ENCODE measurements around the gene RBM4. TPM values are rescaled to one million over a fixed set of nuclear protein-coding genes. Genes with fewer than 3 reads are reported as not detected.

Gene RBM4
- total and polyA plus RNA-seq, 9 of the 15 experiments (the other 6 are each of a cell fraction or from before 2014, with no cell fraction given): 81.6 to 233 (median 122) TPM

- intact Hi-C loops (cut with micrococcal nuclease): no loop called here
- in situ Hi-C loops (cut with MboI): loop anchor here (5.0 kb wide), 2 partner anchors 140 to 290 kb away; no protein-coding TSS in a partner anchor
- 91% methylated on average over 17 of the region's 18 CpGs for WGBS (ENCODE audit: insufficient coverage, low coverage, missing lambda C conversion rate)
Observed at GRCh38 chr11:66692446-66692845, 53.9 kb downstream of the RBM4 start.

GRCh38 chr11:66692871-66693331, 54.4 kb downstream of the RBM4 start:
- no peaks in the 10 kb centered on the region for H3K79me2 ChIP-seq (ENCODE audit: control insufficient read depth, insufficient read depth, low read length)
- no peak for DNase-seq (ENCODE audit: extremely low read depth in 1 of 4, low spot score in 3 of 4)
- peaks cover 89% of the 10 kb centered on the region; the same call in 2 of the 3 replicates for H3K36me3 ChIP-seq (ENCODE audit: control insufficient read depth, insufficient read depth, low read length)
- H4K20me1 ChIP-seq (replicated peaks; ENCODE audit: control insufficient read depth, insufficient read depth, low read length): 0 out of 2 replicates have a peak, but pooled peaks cover 4% of the 10 kb centered on the region
- no peak for ATAC-seq
- no peaks in the 10 kb centered on the region for H3K9me3 ChIP-seq (replicated peaks; ENCODE audit: control insufficient read depth, insufficient read depth, low read depth, low read length)
- FAIRE-seq: no peak
- intact Hi-C loops (cut with micrococcal nuclease): no loop called here
- no peak overlapping the region for H2AFZ ChIP-seq (ENCODE audit: low read depth, low read length)
- H3K27me3 ChIP-seq (ENCODE audit: control insufficient read depth in 2 of 2, insufficient read depth in 2 of 2, low read length in 2 of 2): no peaks in the 10 kb centered on the region
- H3K9me1 ChIP-seq (ENCODE audit: control insufficient read depth, insufficient read depth, low read length): no peaks in the 10 kb centered on the region
- H3K4me3 ChIP-seq: no peak overlapping the region
- CTCF ChIA-PET (ENCODE audit: low intra/inter-chr PET ratio): interaction anchor here (0.7 to 4.4 kb wide), 3 partner anchors 142 to 193 kb away, joined by 3 to 73 read pairs (median 3); no protein-coding TSS in a partner anchor
- BruUV-seq (replicated peaks): no TSS peak
- H3K9ac ChIP-seq (ENCODE audit: insufficient read depth in 1 of 2, low read depth in 2 of 2, low read length in 2 of 2): peak overlapping the region in 1 of 2 experiments; percentile 62; a peak in 2 of 4 replicates
- POLR2A ChIA-PET: interaction anchor here (1.1 to 2.1 kb wide), 3 partner anchors 9 to 146 kb away, joined by 3 to 7 read pairs (median 5); no protein-coding TSS in a partner anchor
- H3K4me2 ChIP-seq (ENCODE audit: insufficient read depth, low read length): no peak overlapping the region
- no peak overlapping the region for H3K27ac ChIP-seq (ENCODE audit: extremely low read depth, low read depth, low read length)
- H3K4me1 ChIP-seq (replicated peaks in 1 of 2; ENCODE audit: control insufficient read depth in 2 of 2, insufficient read depth in 2 of 2, low read length in 2 of 2): peaks cover 0 to 20% of the 10 kb centered on the region in 2 experiments; a peak in 2 of 5 replicates
- 92% methylated on average over 20 of the region's 20 CpGs for WGBS (ENCODE audit: insufficient coverage, low coverage, missing lambda C conversion rate)
- in situ Hi-C loops (cut with MboI): loop anchor here (5.0 kb wide), 2 partner anchors 139 to 289 kb away; no protein-coding TSS in a partner anchor
- TF ChIP-seq RBM22 (IDR thresholded peaks at IDR 0.05; ENCODE audit: low read depth, low read length, poor library complexity, severe bottlenecking) (peak; percentile 8), ZNF280B (CRISPR knock-in tag; IDR thresholded peaks at IDR 0.05) (no peak), MAZ (CRISPR knock-in tag; conservative IDR thresholded peaks at IDR 0.05 in 1 of 2, IDR thresholded peaks at IDR 0.05 in 1 of 2) (no peak), GTF2B (IDR thresholded peaks at IDR 0.05; ENCODE audit: extremely low read depth, insufficient read length) (no peak), POLR2G (IDR thresholded peaks at IDR 0.05; ENCODE audit: low read depth, low read length) (peak; percentile 53), ZNF277 (CRISPR knock-in tag; IDR thresholded peaks at IDR 0.05; ENCODE audit: borderline replicate concordance) (no peak), MYC (IDR thresholded peaks at IDR 0.05; ENCODE audit: low read depth, low read length) (no peak), MYC (CRISPR knock-in tag; IDR thresholded peaks at IDR 0.05; ENCODE audit: borderline replicate concordance, low read depth) (no peak), TBP (optimal IDR thresholded peaks at IDR 0.05; ENCODE audit: low read depth, low read length) (no peak)

More at GRCh38 chr11:66692446-66692845, 53.9 kb downstream of the RBM4 start:
- Histone ChIP-seq H3K4me1 (replicated peaks in 1 of 2; ENCODE audit: control insufficient read depth in 2 of 2, insufficient read depth in 2 of 2, low read length in 2 of 2) (peaks cover 0 to 20% of the 10 kb centered on the region in 2 experiments; a peak in 2 of 5 replicates), H3K79me2 (ENCODE audit: control insufficient read depth, insufficient read depth, low read length) (no peaks in the 10 kb centered on the region), H3K27ac (ENCODE audit: extremely low read depth, low read depth, low read length) (no peak overlapping the region), H3K9ac (ENCODE audit: insufficient read depth in 1 of 2, low read depth in 2 of 2, low read length in 2 of 2) (no peak overlapping the region), H3K4me2 (ENCODE audit: insufficient read depth, low read length) (no peak overlapping the region), H3K36me3 (ENCODE audit: control insufficient read depth, insufficient read depth, low read length) (peaks cover 86% of the 10 kb centered on the region; the same call in 2 of the 3 replicates), H3K9me3 (replicated peaks; ENCODE audit: control insufficient read depth, insufficient read depth, low read depth, low read length) (no peaks in the 10 kb centered on the region), H4K20me1 (replicated peaks; ENCODE audit: control insufficient read depth, insufficient read depth, low read length) (0 out of 2 replicates have a peak, but pooled peaks cover 4% of the 10 kb centered on the region), H3K4me3 (no peak overlapping the region), H3K9me1 (ENCODE audit: control insufficient read depth, insufficient read depth, low read length) (no peaks in the 10 kb centered on the region), H2AFZ (ENCODE audit: low read depth, low read length) (no peak overlapping the region), H3K27me3 (ENCODE audit: control insufficient read depth in 2 of 2, insufficient read depth in 2 of 2, low read length in 2 of 2) (no peaks in the 10 kb centered on the region)
- no peak for DNase-seq (ENCODE audit: extremely low read depth in 1 of 4, low spot score in 3 of 4)
- ChIA-PET CTCF (ENCODE audit: low intra/inter-chr PET ratio) (interaction anchor here (0.7 to 4.4 kb wide), 2 partner anchors 142 to 191 kb away, joined by 3 to 73 read pairs; no protein-coding TSS in a partner anchor), POLR2A (interaction anchor here (1.1 to 2.1 kb wide), 3 partner anchors 9 to 146 kb away, joined by 3 to 7 read pairs (median 5); no protein-coding TSS in a partner anchor)
- no peak for FAIRE-seq
- no TSS peak for BruUV-seq (replicated peaks)
- ATAC-seq: no peak
- TF ChIP-seq KLF6 (CRISPR knock-in tag; IDR thresholded peaks at IDR 0.05; ENCODE audit: borderline replicate concordance) (no peak), MED1 (CRISPR knock-in tag; IDR thresholded peaks at IDR 0.05; ENCODE audit: borderline replicate concordance) (no peak)
